ENCODE measurements around the gene ZDHHC12.
A peak's percentile ranks its signal among the peaks of the same experiment; 100 is the strongest.

The ZDHHC12 gene

GRCh38 chr9:128722380-128723351, 1.3 kb downstream of the ZDHHC12 start:
- Mint-ChIP-seq H3K9me3 (no peaks in the 10 kb centered on the region), H3K4me3 (peak overlapping the region; percentile 97), H3K27ac (peak overlapping the region; percentile 94), H3K27me3 (no peaks in the 10 kb centered on the region), H3K4me1 (peaks cover 25% of the 10 kb centered on the region), H3K36me3 (peaks cover 6% of the 10 kb centered on the region)
- DNase-seq (ENCODE audit: low spot score in 2 of 2): no peak
- no peak for ATAC-seq (ENCODE audit: low read depth)

- H3K4me3 Mint-ChIP-seq: peak overlapping the region; percentile 97
- DNase-seq (ENCODE audit: low spot score in 2 of 2) (no peak), ATAC-seq (ENCODE audit: low read depth) (no peak)
- H3K27me3 Mint-ChIP-seq: no peaks in the 10 kb centered on the region
- H3K36me3 Mint-ChIP-seq: peaks cover 6% of the 10 kb centered on the region
- H3K9me3 Mint-ChIP-seq: no peaks in the 10 kb centered on the region
- no peak overlapping the region for H3K27ac Mint-ChIP-seq
- H3K4me1 Mint-ChIP-seq: peaks cover 25% of the 10 kb centered on the region
Measured at GRCh38 chr9:128721487-128722010, 2.4 kb downstream of the ZDHHC12 start.

GRCh38 chr9:128720841-128721486, 3.0 kb downstream of the ZDHHC12 start:
- no peak for ATAC-seq (ENCODE audit: low read depth)
- no peaks in the 10 kb centered on the region for H3K9me3 Mint-ChIP-seq
- H3K27me3 Mint-ChIP-seq: no peaks in the 10 kb centered on the region
- no peak for DNase-seq (ENCODE audit: low spot score in 2 of 2)
- H3K27ac Mint-ChIP-seq: no peak overlapping the region
- H3K36me3 Mint-ChIP-seq: peaks cover 6% of the 10 kb centered on the region
- H3K4me3 Mint-ChIP-seq: no peak overlapping the region
- H3K4me1 Mint-ChIP-seq: peaks cover 25% of the 10 kb centered on the region

GRCh38 chr9:128719919-128720605, 3.9 kb downstream of the ZDHHC12 start:
- Mint-ChIP-seq H3K4me3 (no peak overlapping the region), H3K4me1 (peaks cover 24% of the 10 kb centered on the region), H3K27ac (no peak overlapping the region), H3K27me3 (no peaks in the 10 kb centered on the region), H3K36me3 (peaks cover 6% of the 10 kb centered on the region), H3K9me3 (no peaks in the 10 kb centered on the region)
- ATAC-seq (ENCODE audit: low read depth): no peak
- DNase-seq (ENCODE audit: low spot score in 2 of 2): no peak

- DNase-seq (ENCODE audit: low spot score in 2 of 2): no peak
- no peaks in the 10 kb centered on the region for H3K27me3 Mint-ChIP-seq
- H3K4me3 Mint-ChIP-seq: no peak overlapping the region
- ATAC-seq (ENCODE audit: low read depth): no peak
- no peak overlapping the region for H3K27ac Mint-ChIP-seq
- H3K4me1 Mint-ChIP-seq: peaks cover 13% of the 10 kb centered on the region
- H3K36me3 Mint-ChIP-seq: peaks cover 6% of the 10 kb centered on the region
- H3K9me3 Mint-ChIP-seq: no peaks in the 10 kb centered on the region
Measured at GRCh38 chr9:128718475-128718874, 5.5 kb downstream of the ZDHHC12 start.

GRCh38 chr9:128718047-128718446, 5.9 kb downstream of the ZDHHC12 start:
- Mint-ChIP-seq H3K27me3 (no peaks in the 10 kb centered on the region), H3K4me1 (peaks cover 9% of the 10 kb centered on the region), H3K9me3 (no peaks in the 10 kb centered on the region), H3K4me3 (no peak overlapping the region), H3K27ac (no peak overlapping the region), H3K36me3 (peaks cover 6% of the 10 kb centered on the region)
- ATAC-seq (ENCODE audit: low read depth) (no peak), DNase-seq (ENCODE audit: low spot score in 2 of 2) (no peak)

GRCh38 chr9:128716581-128717254, 7.2 kb downstream of the ZDHHC12 start:
- no peaks in the 10 kb centered on the region for H3K27me3 Mint-ChIP-seq
- no peak for DNase-seq (ENCODE audit: low spot score in 2 of 2)
- H3K9me3 Mint-ChIP-seq: no peaks in the 10 kb centered on the region
- no peak overlapping the region for H3K4me3 Mint-ChIP-seq
- ATAC-seq (ENCODE audit: low read depth): no peak
- peaks cover 6% of the 10 kb centered on the region for H3K36me3 Mint-ChIP-seq
- no peak overlapping the region for H3K27ac Mint-ChIP-seq
- H3K4me1 Mint-ChIP-seq: no peaks in the 10 kb centered on the region

- ATAC-seq (ENCODE audit: low read depth): no peak
- H3K27me3 Mint-ChIP-seq: no peaks in the 10 kb centered on the region
- H3K36me3 Mint-ChIP-seq: peaks cover under 1% of the 10 kb centered on the region
- DNase-seq (ENCODE audit: low spot score in 2 of 2): no peak
- no peaks in the 10 kb centered on the region for H3K9me3 Mint-ChIP-seq
- no peak overlapping the region for H3K4me3 Mint-ChIP-seq
- H3K4me1 Mint-ChIP-seq: no peaks in the 10 kb centered on the region
- H3K27ac Mint-ChIP-seq: no peak overlapping the region
Measured at GRCh38 chr9:128715436-128715750, 8.5 kb downstream of the ZDHHC12 start.

GRCh38 chr9:128714586-128715435, 9.1 kb downstream of the ZDHHC12 start:
- Mint-ChIP-seq H3K4me3 (no peak overlapping the region), H3K27ac (no peak overlapping the region), H3K36me3 (no peaks in the 10 kb centered on the region), H3K4me1 (no peaks in the 10 kb centered on the region), H3K9me3 (no peaks in the 10 kb centered on the region), H3K27me3 (no peaks in the 10 kb centered on the region)
- no peak for ATAC-seq (ENCODE audit: low read depth)
- DNase-seq (ENCODE audit: low spot score in 2 of 2): no peak

GRCh38 chr9:128713941-128714573, 9.9 kb downstream of the ZDHHC12 start:
- Mint-ChIP-seq H3K27ac (no peak overlapping the region), H3K27me3 (no peaks in the 10 kb centered on the region), H3K36me3 (no peaks in the 10 kb centered on the region), H3K4me3 (no peak overlapping the region), H3K9me3 (no peaks in the 10 kb centered on the region), H3K4me1 (no peaks in the 10 kb centered on the region)
- no peak for DNase-seq (ENCODE audit: low spot score in 2 of 2)
- no peak for ATAC-seq (ENCODE audit: low read depth)

- ATAC-seq (ENCODE audit: low read depth) (no peak), DNase-seq (ENCODE audit: low spot score in 2 of 2) (no peak)
- no peaks in the 10 kb centered on the region for H3K4me1 Mint-ChIP-seq
- H3K27me3 Mint-ChIP-seq: no peaks in the 10 kb centered on the region
- H3K36me3 Mint-ChIP-seq: no peaks in the 10 kb centered on the region
- no peak overlapping the region for H3K27ac Mint-ChIP-seq
- H3K4me3 Mint-ChIP-seq: no peak overlapping the region
- H3K9me3 Mint-ChIP-seq: no peaks in the 10 kb centered on the region
Measured at GRCh38 chr9:128713411-128713780, 10.5 kb downstream of the ZDHHC12 start.

- DNase-seq (ENCODE audit: low spot score in 2 of 2) (no peak), ATAC-seq (ENCODE audit: low read depth) (no peak)
- no peaks in the 10 kb centered on the region for H3K36me3 Mint-ChIP-seq
- no peaks in the 10 kb centered on the region for H3K27me3 Mint-ChIP-seq
- no peaks in the 10 kb centered on the region for H3K4me1 Mint-ChIP-seq
- H3K27ac Mint-ChIP-seq: no peak overlapping the region
- H3K4me3 Mint-ChIP-seq: no peak overlapping the region
- no peaks in the 10 kb centered on the region for H3K9me3 Mint-ChIP-seq
Measured at GRCh38 chr9:128712451-128713410, 11.2 kb downstream of the ZDHHC12 start.
